CD4-positive, alpha-beta T cell treated with Interleukin-21 for 1 hour (primary cell): ENCODE data around the gene DIO3.

Source experiments
- DNase-seq: peaks from one replicate; pipeline ENCODE4 v3.0.0-alpha.2; 2020

DIO3 gene

DNA sequence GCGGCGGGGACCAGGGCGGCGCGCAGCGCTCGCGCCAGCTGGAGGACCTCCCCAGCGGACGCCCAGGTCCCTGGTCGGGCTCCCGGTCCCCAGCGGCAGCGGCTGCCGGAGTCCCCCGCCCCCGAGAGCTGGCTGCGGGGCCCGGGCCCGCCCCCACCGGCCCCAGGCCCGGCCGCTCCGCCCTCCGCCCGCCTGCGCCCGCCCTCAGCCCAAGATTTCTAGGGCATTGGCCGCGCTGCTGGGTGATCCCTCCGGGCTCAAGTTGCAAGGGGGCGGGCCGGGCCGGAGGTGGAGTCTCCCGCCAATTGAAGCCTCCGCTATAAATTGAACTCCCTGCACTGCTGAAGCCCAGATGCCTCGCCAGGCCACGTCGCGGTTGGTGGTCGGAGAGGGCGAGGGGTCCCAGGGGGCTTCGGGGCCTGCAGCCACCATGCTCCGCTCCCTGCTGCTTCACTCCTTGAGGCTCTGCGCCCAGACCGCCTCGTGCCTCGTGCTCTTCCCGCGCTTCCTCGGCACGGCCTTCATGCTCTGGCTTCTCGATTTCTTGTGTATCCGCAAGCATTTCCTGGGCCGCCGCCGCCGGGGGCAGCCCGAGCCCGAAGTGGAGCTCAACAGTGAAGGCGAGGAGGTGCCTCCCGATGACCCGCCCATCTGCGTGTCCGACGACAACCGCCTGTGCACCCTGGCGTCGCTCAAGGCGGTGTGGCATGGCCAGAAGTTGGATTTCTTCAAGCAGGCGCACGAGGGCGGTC lies at the start of gene DIO3:
Gene DIO3 (plus strand): TSS at position 351 of the 752 bp plus-strand sequence.
- no peak for DNase-seq

DNA sequence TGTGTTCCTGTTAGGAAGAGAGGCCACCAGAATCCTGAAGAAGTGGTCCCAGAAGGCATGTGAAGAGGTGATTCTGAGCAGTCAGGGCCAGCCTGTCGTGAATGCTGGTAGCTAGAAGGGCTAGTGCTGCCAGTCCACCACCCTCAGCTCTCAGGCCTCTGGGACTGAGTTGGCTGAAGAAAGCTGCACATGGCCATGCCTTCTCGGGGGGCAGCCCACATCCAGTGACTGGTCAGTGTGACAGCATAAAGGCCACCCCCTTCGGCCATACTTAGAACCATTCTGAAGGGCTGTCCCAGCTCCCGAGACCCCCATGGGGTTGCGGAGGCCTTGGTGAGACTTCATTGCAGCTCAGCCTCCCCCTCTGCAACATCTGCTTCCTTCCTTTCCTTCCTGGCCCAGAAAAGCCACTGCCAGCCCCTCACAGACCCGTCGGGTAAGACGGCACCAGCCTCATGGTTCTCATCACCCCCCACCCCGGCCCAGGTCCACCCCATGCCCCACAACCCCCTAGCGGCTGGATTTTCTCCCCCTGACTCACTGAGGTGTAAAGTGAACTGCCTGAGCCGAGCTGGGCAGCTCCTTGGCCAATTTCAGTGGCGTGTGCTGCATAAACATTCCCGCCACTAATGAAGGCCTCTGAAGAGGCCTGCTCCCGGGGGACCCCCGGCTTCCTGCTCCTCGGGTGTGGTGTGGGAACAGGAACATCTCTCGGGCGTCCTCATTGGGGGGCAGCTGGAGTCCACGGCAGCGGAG lies 49.5 kb upstream of the DIO3 start:
- no peak for DNase-seq

DNA sequence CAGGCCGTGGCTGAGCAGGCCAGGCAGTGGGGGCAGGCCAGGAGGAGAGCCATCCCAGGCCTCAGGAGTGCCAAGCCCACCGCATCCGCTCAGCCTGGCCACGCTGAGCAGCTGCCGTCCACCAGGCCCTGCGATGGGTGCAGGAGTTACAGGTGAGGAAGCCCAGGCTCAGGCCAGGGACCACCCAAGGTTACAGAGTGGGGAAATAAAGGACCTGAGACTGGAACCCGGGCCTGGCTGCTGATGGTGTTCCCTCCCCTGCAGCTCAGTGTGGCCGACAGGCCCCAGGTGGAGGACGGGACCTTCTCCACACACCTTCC lies 49.0 kb upstream of the DIO3 start:
- DNase-seq = no peak

DNA sequence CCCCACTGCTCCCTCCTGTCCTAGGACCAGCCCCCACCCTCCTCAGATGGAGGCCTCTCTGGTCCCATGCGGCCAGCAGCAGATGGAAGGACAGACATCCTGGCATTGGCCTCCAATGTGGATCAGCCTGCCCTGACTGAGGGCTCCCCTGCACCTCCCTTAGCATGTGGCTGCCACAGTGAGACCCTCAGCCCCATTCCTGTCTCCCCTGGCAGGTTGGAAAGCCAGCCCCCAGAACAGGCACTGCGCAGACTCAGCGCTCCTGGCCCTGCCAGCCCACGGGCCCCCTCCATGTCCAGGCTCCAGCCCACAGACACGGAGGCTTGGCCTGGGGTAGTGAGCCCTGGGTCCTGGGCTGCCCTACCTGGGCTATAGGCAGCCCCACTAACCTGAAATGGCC lies 47.2 kb upstream of the DIO3 start:
- no peak for DNase-seq

DNA sequence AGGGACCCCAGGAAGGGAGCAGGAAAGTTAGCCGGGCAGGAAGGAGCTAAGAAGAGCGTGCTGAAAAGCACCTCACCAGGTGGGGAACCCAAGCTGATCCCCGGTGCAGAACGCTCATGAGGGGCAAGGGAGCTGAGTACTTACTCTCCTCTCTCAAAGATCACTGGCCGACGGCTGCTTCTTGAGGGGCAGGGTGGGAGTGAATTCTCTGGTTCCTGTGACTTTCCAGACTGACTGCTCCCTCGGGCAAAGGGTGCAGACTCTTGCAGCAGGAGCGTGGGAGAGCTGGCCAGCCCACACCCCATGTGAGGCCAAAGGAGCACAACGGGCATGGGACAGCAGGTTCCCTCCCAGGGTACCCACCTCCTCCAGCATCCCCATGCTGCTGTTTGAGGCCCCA lies 44.9 kb upstream of the DIO3 start:
- DNase-seq = no peak

DNA sequence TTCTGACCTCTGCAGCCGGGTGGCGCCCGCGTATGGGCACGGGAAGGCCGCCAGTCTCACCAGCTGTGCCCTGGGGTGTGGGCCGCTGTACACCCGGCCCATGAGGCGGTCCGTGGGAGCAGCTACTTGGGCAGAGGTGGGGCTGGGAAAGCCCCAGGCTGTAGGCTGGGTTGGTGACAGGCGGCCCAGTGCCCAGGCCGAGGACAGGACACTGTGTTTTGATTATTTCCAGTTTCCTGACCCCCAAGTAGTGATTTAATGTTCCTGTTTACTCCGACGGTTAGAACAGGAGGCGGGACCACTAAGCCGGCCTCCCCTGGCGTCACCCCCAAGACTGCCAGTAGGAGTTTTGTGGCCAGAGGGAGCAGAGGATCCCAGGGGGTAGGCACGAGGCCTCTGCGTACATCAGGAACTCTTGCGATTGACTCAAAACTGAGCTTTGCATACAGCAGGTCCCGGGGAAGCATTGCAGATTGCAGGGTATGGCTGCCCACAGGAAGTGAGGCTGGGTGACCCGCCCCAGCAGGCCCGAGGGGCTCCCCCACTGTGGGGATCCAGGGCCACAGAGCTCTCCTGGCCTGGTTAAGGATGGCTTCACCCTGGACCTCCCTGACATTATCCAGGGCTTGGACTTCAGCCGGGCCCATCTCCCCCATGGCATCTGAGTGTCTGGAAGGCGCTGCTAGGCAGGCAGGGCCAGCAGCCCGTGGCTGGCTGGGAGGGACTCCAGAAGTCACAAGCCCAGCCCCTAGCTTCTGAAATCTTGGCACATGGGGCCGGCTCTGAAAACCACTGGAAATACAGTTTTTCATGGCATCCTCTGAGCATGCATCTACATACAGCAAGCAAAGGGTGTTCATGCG lies 42.5 kb upstream of the DIO3 start:
- no peak for DNase-seq

DNA sequence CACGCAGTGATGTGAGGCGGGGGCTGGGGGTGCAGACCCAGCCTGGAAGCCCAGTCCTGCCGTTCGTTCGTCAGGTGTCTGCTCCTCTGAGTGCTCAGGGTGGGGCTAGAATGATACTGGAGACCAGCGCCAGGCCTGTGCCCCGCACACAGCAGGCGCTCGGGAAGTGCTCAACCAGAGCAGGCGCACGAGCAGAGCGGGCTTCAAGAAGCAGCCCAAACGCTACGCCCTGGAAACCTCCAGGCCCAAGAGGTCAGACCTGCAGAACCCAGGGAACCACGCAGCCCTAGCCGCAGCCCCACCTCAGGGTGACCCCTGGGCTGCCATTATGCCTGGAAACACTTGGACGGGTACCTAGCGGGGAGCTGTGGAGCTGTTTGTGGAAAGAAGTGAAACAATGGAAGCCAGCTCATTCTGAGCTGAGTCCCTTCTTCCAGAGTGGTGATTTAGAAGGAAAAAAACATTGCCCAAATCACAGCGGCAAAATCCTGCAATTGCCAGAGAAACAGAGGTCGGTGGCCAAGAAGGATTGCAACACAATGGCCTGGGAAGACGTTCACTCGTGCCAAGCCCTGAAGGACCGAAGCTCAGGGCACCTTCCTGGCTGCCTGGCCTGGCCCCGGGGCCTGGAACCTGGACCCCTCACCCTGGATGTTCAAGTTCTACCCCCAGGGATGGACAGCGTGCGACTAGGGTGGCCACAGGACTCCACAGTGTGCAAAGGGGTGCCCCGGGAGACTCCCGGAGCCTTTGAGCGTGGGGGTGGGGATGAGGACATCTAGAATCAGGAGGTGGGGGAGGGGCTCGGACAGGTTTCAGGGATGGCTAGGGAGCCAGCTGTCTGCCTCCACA lies 40.4 kb upstream of the DIO3 start:
- no peak for DNase-seq

DNA sequence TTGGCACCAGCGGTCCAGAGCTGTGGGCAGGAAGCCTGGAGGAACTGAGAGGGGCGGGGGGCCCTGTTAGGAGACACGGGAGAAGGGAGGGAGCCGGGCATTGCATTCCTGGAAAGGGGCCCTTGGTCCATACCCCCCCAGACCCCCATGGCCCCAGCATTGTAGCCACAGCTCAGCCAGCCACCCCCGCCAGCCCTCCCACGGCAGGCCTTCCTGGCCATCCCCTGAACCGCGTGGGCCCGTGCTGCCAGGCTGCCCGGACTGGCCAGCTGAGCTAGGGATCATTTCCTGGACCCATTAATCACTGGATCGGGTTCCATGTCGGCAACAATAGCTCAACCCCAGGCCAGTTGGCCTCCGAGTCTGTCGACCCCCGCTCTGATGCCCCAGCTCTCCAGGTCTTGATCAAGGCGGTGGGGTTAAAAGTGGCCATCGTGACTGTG lies 39.8 kb upstream of the DIO3 start:
- DNase-seq = no peak

DNA sequence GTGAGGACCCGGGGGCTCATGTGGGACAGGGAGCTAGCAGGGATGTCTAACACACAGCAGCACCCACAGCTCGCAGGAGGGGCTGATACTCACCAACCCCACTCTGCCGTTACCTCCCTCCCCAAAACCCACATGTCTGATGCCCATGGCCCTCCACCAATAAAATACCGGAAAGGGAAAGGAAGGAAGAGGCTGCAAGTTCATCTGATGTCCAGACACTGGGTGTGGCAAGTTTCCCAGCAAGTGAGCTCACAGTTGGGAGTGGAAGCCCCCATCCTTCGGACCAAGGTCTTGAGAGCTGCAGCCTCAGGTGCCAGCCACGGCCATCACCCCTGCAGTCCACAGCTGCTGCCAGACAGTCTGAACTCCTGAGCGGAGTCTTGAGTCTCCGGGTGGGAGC lies 39.3 kb upstream of the DIO3 start:
- no peak for DNase-seq

DNA sequence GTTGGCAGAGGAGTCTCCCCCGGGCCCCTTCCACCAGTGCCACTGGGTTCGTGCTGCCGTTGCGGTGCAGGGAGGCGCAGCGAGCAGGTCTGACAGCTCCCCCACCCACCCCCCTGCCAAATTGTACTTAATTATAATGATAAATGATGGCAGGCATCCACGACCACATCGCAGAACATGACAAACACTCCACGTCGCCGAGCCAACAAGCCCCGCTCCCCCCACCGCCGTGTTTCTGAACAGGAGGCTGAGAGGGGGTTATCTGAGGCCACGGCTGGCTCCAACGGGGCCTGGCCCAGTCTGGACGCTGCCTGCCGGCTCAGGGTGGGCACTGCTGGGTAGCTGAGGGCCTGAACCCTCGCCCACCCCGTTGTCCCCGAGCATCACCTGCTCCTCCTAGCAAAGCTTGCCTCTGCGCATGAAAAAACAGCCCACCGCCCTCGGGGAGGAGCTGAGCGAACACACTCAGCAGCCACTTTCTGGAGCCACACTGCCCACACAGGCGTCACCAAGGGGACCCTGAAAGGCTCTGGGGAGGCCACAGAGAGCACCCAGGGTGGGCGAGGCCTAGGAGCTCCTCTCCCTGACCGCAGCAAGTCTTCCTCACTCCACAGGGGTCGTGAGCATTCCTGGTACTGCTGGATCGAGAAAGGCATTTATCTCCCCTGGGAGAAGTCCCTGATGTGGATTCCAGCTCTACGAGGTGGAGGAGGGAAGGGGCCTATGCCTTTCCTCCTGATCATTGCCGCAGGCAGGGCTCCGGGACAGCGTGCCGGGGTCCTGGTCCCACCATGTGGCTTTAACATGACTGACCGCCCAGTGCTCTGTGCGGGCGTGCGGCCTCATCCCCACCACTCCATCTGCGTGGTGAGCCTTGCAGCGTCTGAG lies 35.4 kb upstream of the DIO3 start:
- DNase-seq = no peak

DNA sequence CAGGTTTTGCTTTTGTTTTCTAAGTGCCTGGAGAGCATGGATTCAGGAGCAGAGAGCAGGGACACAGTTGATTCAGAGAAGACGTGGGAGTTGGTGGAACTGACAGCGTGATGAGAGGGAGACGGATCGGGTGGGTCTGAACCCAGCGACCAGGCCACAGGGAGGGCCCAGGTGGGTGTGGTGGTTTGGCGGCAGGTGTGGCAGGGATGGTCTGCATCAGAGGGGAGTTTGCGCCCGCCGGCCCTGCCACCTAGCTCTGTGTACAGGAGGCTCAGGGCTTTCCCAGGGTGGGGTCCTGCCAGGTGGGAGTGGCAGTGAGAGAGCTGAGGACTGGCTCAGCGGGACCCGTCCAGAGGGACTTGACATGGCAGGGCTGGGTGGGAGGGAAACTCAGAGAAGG lies 33.3 kb upstream of the DIO3 start:
- DNase-seq = no peak

DNA sequence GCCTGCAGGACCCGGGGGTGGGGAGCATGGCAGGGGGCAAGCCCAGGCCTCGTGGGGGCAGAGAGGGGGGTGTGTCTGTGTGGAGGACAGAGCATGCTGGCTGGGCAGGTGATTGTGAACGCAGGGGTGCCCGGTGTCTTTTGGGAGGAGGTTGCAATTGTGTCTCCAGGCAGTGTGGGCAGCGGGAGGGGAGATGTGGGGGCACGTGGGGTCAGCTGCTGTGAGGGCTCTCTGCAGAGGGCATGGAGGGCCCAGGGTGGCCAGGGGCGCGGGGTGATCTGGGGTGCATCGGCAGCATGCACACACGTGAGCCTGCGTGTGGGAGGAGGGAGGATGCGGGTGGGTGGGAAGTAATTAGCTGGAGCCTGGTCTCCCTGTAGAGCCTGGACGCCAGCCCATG lies 32.2 kb upstream of the DIO3 start:
- no peak for DNase-seq

DNA sequence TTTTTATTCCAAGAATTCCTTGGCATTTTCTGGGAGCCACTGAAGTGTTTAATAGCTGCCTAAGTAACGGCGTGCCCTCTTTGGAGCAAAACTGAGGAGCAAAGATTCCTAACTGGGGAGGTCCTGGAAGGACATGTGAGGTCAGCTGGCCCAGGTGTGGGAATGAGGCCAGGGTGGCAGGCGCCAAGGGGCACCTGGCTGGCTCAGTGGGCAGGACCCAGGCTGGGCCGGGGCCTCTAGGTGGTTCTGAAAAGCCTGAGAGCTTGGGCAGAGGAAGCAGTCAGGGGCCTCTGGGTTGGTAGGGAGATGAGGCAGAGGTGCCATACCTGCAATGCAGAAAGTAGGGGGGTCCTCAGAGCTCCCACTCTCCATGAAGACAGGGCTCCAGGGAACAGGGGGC lies 27.1 kb upstream of the DIO3 start:
- DNase-seq = no peak

DNA sequence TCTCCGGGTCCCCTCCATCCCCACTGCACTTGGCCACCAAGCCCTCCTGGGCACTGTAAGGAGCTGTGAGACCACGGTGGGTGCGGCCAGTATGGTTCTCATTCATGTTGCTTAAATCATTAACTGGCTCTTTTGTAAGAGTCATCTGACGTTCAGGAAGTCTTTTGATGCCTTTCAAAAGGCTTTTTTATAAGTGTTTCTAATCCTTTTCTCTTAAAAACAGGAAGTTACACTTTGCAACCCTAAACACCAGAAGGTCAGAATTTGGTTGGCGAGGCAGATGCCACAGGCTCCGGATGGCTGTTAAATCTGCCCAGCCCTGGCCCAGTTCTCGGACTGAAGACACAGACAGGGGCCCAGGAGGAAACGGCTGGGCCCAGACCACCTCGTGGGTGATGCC lies 26.1 kb upstream of the DIO3 start:
- peak; percentile 14 for DNase-seq

DNA sequence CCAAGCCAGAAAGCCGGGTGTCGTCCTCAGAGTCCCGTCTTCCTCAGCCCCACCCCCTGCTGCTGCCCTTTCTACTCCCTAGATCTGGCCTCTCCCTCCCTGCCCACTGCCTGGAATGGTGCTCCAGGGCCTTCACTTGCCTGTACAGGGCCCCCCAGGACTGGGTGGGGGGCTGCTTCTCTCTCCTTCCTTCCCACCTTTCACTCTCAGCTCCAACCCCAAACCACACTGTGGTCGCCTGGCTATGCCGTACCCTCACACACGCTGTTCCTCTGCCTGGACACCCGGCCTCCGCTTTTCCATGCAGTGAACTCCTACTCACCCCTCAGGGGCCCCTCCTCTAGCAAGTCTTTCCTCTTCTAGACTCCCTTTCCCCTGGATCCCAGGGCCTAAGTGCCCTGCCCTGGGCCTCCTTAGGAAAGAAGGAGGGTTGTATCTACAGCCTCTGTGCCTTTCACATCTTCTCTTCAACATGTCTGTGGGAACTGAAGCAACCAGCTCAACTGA lies 25.5 kb upstream of the DIO3 start:
- DNase-seq = no peak

DNA sequence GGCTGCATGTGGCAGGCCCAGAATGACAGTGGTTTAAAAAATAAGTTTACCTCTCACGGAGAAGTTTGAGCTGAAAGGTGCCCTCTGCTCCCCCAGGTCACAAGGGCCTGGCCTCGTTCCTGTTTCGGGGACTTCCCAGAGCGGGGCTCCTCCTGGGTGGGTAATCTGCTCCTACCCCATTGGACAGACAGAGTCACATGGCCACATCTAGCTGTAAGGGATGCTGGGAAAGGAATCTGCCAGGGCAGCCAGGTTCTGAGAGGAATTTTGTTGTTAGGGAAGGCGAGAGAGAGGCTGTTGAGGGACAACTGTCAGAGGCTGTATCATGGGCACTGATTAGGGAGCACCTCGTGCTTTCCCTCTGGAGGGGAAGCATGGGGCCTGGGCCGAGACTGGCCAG lies 24.0 kb upstream of the DIO3 start:
- no peak for DNase-seq

DNA sequence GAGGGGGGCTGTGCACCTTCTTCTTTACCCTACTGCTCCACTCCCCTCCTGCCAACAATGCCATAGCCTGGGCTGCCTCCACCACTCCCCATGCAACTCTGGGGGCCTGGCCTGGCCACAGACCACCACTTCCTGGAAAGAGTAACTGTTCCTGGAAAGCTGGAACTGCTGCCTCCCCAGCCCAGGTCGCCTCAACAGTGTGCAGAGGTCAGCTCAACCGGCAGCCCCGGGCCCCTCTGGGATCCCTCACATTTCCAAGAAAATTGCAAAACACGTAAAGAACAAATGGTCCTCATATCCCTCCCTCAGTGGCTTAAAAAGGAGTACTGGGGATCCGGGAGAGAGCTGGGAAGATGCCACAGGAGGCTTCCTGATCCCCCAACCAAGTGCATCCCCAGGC lies 22.4 kb upstream of the DIO3 start:
- no peak for DNase-seq

DNA sequence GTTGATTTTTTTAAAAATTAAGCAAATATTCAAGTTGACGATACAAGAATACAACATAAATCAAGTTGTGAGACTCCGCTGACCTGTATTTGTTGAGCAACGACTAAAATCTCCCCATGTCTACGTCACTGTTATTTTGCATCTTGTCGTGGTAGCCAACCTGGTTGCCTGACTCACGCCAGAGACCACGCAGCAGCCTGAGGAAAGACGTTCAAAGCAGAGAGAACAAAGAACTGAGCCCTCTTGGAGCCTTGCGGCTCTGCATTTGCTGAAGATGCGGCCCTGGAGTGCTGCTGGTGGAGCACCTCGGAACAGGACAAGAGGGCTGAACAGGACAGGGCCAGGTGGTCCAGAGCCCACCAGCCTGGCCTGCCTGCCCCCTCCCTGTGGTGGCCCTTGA lies 21.4 kb upstream of the DIO3 start:
- DNase-seq = no peak

DNA sequence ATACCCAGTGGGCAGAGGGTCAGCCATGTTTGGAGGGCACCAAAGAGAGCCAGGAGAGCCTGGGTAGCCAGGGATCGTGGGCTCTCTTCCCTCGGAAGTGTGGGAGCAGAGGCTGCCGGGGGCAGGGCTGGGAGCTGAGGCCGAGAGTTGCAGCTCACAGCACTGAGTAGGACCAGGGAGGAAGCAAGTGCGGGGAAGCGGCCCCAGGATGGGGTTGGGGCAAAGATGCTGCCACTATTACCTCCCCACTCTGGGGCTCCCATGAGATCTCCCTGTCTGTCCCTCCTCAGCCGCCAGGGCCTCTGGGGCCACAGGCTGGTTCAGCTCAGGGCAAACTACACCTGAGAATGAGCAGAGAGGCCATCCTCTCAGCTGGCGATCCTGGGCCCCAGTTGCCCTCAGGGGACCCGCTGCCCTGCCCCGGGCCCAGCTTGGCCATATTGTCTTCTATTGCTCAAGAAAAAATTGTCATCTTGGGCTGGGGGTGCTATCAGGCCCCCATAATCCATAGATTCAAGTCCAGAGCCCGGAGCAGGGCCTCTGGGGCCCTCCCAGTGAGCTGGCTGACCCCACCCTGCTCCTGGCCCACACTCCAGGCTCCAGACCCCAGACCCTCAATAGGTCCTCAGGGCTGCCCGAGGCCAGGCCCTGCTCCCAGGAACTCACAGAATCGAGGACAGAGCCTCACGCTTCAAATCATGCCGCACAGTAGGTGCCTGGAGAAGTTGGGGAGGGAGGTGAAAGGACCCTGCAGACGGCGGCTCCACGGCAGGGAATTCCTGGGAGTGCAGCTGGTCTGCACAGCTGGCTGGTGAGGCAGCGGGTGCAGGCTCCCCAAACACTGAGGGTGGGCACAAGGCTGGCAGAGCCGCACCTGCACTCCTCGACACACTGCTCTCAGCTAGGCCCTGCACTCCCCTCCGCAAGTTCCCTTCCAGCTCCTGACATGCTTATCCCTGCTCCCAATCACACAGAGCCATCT lies 20.5 kb upstream of the DIO3 start:
- DNase-seq = no peak

DNA sequence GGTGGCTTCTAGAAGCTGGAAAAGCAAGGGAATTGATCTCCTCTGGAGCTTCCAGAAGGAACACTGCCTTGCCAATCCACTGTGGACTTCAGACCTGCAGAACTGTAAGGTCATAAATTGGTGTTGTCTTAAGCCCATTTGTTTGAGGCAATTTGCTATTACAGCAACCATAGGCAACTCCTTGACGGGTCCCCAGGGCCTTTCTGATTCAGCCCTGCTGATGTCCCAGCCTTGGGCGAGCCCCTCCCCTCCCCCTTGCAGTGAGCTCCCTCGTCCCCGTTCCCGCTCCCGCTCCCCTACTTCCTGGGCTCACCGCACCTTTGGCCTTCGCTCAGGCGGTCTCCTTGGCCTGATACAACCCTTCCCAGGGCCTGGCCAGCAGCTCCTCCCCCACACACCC lies 18.9 kb upstream of the DIO3 start:
- DNase-seq = no peak
